Transverse colon (tissue), 4 donors: ENCODE data around the gene LDLRAD4.

Source experiments
- CTCF ChIP-seq, 5 experiments: fragments of 200-600 bp in 3 of 5; fragments of 450-650 bp in 2 of 5; sonication (generic) in 3 of 5; IDR thresholded peaks; 1 replicate in 2 of 5; 2 replicates in 3 of 5; pipeline ENCODE4 v1.5.1; 2016 to 2017; ENCODE audit warnings: antibody characterized with exemption in 5 of 5, inconsistent platforms in 3 of 5, mild to moderate bottlenecking in 2 of 5, moderate library complexity in 1 of 5
- EP300 ChIP-seq: sonication (generic); formaldehyde crosslinking; IDR thresholded peaks from one replicate; pipeline ENCODE4 v1.6.1; 2017; ENCODE audit warnings: antibody characterized with exemption, low read depth
- POLR2A ChIP-seq: fragments of 450-650 bp; IDR thresholded peaks from one replicate; pipeline ENCODE4 v1.6.1; 2016; ENCODE audit warnings: antibody characterized with exemption, mild to moderate bottlenecking, moderate library complexity
- POLR2AphosphoS5 ChIP-seq, 3 donors: sonication (generic); formaldehyde crosslinking; IDR thresholded peaks; one replicate each; pipeline ENCODE4 v1.6.1; 2016; ENCODE audit warnings: antibody characterized with exemption in 3 of 3

DNA sequence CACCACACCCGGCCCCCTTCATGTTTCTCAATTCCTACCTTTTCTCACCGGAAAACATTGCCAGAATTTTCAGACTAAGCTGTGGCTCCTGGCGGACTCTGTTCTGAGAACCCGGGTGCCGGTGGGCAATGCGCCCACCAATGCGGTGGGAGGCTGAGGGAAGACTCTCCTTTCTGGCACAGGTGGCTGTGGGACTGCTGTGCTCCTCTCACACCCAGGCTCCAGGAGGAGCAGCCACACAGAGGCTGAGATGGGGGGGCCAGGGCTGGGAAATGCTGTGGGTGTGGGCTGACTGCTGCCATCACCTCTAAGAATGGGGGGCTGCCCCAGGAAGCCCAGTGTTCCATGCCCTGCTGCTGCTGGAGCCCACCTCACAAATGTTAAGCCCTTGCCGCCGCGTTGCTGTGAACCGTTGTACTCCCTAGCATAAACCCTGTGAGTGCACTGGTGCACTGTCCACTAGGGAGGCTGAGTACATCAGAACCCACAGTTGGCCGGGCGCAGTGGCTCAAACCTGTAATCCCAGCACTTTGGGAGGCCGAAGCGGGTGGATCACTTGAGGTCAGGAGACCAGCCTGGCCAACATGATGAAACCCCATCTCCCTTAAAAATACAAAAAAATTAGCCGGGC lies 152.6 kb downstream of the LDLRAD4 start:
- no peak for TF ChIP-seq CTCF (IDR thresholded peaks at IDR 0.05)
- no peak for TF ChIP-seq POLR2AphosphoS5 (IDR thresholded peaks at IDR 0.05)
- no peak for TF ChIP-seq POLR2A
- TF ChIP-seq EP300, result no peak
